Measurements from ENCODE around the gene CDH12. TPM values are rescaled to one million over a fixed set of nuclear protein-coding genes. Genes with fewer than 3 reads are reported as not detected.

Gene CDH12
- polyA plus RNA-seq, 1 experiment: not detected

DNA sequence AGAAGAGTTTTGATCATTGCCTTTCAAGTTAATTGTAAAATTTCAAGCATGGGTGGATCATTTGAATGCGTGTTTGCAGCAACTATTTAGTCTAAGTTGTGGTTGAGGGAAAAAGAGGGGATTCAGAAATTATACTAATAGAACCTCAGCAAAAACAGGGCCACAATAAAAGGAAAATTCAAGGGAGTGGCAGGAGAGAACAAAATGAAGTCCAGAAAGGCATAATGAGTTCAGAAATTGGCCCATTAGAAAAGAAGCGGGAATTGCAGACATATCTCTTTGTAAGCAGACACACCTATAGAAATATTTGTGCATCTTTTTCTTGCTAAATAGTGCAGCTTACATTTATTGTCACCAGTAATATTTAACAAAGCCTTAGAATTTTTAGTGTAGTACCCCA is 960.0 kb downstream of the CDH12 start:
- no peaks in the 10 kb centered on the region for H3K27me3 ChIP-seq (ENCODE audit: control insufficient read depth, insufficient read depth, low read length)
- no peak overlapping the region for H3K4me3 ChIP-seq (ENCODE audit: low read depth, low read length)
- POLR2A ChIA-PET: no interaction called here
- DNase-seq (ENCODE audit: low read depth, low spot score): no peak
- CTCF ChIA-PET: no interaction called here
- TF ChIP-seq, protein P1, sequence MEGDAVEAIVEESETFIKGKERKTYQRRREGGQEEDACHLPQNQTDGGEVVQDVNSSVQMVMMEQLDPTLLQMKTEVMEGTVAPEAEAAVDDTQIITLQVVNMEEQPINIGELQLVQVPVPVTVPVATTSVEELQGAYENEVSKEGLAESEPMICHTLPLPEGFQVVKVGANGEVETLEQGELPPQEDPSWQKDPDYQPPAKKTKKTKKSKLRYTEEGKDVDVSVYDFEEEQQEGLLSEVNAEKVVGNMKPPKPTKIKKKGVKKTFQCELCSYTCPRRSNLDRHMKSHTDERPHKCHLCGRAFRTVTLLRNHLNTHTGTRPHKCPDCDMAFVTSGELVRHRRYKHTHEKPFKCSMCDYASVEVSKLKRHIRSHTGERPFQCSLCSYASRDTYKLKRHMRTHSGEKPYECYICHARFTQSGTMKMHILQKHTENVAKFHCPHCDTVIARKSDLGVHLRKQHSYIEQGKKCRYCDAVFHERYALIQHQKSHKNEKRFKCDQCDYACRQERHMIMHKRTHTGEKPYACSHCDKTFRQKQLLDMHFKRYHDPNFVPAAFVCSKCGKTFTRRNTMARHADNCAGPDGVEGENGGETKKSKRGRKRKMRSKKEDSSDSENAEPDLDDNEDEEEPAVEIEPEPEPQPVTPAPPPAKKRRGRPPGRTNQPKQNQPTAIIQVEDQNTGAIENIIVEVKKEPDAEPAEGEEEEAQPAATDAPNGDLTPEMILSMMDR (IDR thresholded peaks at IDR 0.05; ENCODE audit: low read depth, low read length): no peak
- H3K9me3 ChIP-seq (ENCODE audit: control insufficient read depth, insufficient read depth, low read length): no peaks in the 10 kb centered on the region
- H3K27ac ChIP-seq (ENCODE audit: low read depth, low read length): no peak overlapping the region

DNA sequence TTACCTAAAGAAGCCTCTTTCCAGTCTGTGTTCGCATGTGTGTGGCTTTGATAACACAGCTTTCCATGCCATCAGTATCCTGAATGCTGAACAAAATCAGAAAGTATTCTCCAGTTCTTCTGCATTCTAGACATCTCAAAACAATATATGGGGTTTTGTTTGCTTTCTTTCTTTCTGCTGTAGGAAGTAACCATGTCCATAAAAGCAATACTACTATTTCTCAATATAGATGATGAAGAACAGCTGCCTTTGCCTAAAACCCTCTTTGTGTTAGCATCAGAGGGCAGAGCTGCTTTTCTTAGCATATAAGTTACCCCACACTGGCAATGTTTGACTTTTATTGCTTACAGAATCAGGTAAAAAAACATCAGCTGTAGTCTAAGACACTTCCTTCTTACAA is 963.6 kb downstream of the CDH12 start:
- DNase-seq (ENCODE audit: low read depth, low spot score): no peak
- Histone ChIP-seq H3K27me3 (ENCODE audit: control insufficient read depth, insufficient read depth, low read length) (no peaks in the 10 kb centered on the region), H3K4me3 (ENCODE audit: low read depth, low read length) (no peak overlapping the region), H3K27ac (ENCODE audit: low read depth, low read length) (no peak overlapping the region), H3K9me3 (ENCODE audit: control insufficient read depth, insufficient read depth, low read length) (no peaks in the 10 kb centered on the region)
- ChIA-PET CTCF (interaction anchor here (1.7 kb wide), 1 partner anchor 29 kb away, joined by 6 read pairs; no protein-coding TSS in a partner anchor), POLR2A (no interaction called here)
- TF ChIP-seq, protein P1 (IDR thresholded peaks at IDR 0.05; ENCODE audit: low read depth, low read length): no peak

- H3K4me3 ChIP-seq (ENCODE audit: low read depth, low read length): no peak overlapping the region
- CTCF ChIA-PET: no interaction called here
- DNase-seq (ENCODE audit: low read depth, low spot score): no peak
- TF ChIP-seq, protein P1 (IDR thresholded peaks at IDR 0.05; ENCODE audit: low read depth, low read length): no peak
- POLR2A ChIA-PET: no interaction called here
- no peaks in the 10 kb centered on the region; the same call in 1 of the 2 replicates for H3K9me3 ChIP-seq (ENCODE audit: control insufficient read depth, insufficient read depth, low read length)
- no peaks in the 10 kb centered on the region for H3K27me3 ChIP-seq (ENCODE audit: control insufficient read depth, insufficient read depth, low read length)
- H3K27ac ChIP-seq (ENCODE audit: low read depth, low read length): no peak overlapping the region
These were observed 970.9 kb downstream of the CDH12 start for GRCh38 chr5:21882074-21882745.

DNA sequence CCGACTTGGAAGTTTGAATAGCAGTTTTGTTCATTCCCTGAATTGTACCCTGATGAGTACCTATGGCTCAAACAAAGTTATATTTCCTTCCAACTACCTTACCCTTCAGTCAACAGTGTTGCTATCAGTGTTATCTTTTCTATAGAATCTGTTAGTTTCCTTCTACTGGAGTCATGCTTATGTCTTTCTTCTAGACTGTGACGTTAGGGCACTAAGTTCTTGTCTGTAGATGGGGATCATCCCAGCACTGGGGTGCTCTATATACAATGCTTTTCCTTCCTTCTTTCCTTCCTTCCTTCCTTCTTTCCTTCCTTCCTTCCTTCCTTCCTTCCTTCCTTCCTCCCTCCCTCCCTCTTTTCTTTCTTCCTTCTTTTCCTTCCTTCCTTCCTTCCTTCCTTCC is 973.0 kb downstream of the CDH12 start:
- H3K4me3 ChIP-seq (ENCODE audit: low read depth, low read length): no peak overlapping the region
- no peak for DNase-seq (ENCODE audit: low read depth, low spot score)
- no peak overlapping the region for H3K27ac ChIP-seq (ENCODE audit: low read depth, low read length)
- H3K27me3 ChIP-seq (ENCODE audit: control insufficient read depth, insufficient read depth, low read length): no peaks in the 10 kb centered on the region
- CTCF ChIA-PET: no interaction called here
- no peaks in the 10 kb centered on the region; the same call in 1 of the 2 replicates for H3K9me3 ChIP-seq (ENCODE audit: control insufficient read depth, insufficient read depth, low read length)
- POLR2A ChIA-PET: no interaction called here
- TF ChIP-seq, protein P1 (IDR thresholded peaks at IDR 0.05; ENCODE audit: low read depth, low read length): no peak

DNA sequence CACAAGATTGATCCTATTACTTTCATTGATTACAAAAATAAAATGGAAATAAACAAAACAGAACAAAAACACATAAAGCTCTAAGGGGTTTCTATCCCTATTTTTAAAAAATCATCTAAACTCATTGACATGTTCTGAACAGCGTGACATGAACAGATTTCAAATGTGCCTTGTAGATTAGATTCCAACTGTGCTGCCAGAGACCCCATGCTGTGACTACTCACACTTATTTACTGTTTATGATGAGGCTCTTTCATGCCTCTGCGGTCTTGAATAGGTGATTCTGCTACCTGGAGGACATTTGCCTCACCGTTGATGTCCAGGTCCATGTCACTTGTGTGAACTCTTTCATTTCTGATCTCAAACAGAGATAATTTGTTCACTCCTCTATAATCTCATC is 990.2 kb downstream of the CDH12 start:
- Histone ChIP-seq H3K9me3 (ENCODE audit: control insufficient read depth, insufficient read depth, low read length) (no peaks in the 10 kb centered on the region), H3K27me3 (ENCODE audit: control insufficient read depth, insufficient read depth, low read length) (no peaks in the 10 kb centered on the region), H3K27ac (ENCODE audit: low read depth, low read length) (no peak overlapping the region), H3K4me3 (ENCODE audit: low read depth, low read length) (no peak overlapping the region)
- no peak for DNase-seq (ENCODE audit: low read depth, low spot score)
- CTCF ChIA-PET: no interaction called here
- POLR2A ChIA-PET: no interaction called here
- TF ChIP-seq, protein P1 (IDR thresholded peaks at IDR 0.05; ENCODE audit: low read depth, low read length): no peak

Measured in AG04450 (cell line).